Psoas muscle (tissue), 8 donors: ENCODE results near the gene FASLG. TPM values are rescaled to one million over a fixed set of nuclear protein-coding genes. Genes with fewer than 3 reads are reported as not detected.
"Not testable (repeated sequence)": the region's sequence is repeated elsewhere in the genome, so short reads cannot be mapped to it uniquely, and the experiment has no call there.

Experiments
- ATAC-seq, 4 donors: fragments of 200-7000 bp; cut with Tn5 transposase; one replicate each; pipeline ENCODE4 v1.9.1; 2020; ENCODE audit warnings: moderate library complexity in 3 of 4, mild to moderate bottlenecking in 2 of 4
- DNase-seq, 2 donors: peaks; one replicate each; pipeline ENCODE4 v3.0.0-alpha.2; 2020
- H3K27ac ChIP-seq: fragments of 200-600 bp; one replicate; pipeline ENCODE4 v1.8.0; 2022
- H3K27me3 ChIP-seq, 3 donors: fragments of 200-600 bp in 1 of 3; one replicate each; pipeline versions ENCODE4 v1.6.1 to v1.8.0; 2013 to 2022; ENCODE audit warnings: low read length in 2 of 3, mild to moderate bottlenecking in 2 of 3, moderate library complexity in 1 of 3; ENCODE audit not compliant: insufficient read depth in 3 of 3
- H3K36me3 ChIP-seq, 2 donors: fragments of 200-600 bp in 1 of 2; one replicate each; pipeline versions ENCODE4 v1.6.1 to v1.8.0; 2013 to 2022; ENCODE audit warnings: low read depth in 1 of 2, mild to moderate bottlenecking in 1 of 2, moderate library complexity in 1 of 2; ENCODE audit not compliant: insufficient read depth in 1 of 2
- H3K4me1 ChIP-seq: fragments of 200-600 bp; one replicate; pipeline ENCODE4 v1.8.0; 2022
- H3K4me3 ChIP-seq: fragments of 200-600 bp; one replicate; pipeline ENCODE4 v1.8.0; 2022; ENCODE audit warnings: mild to moderate bottlenecking
- H3K9me3 ChIP-seq: fragments of 200-600 bp; one replicate; pipeline ENCODE4 v1.8.0; 2022
- CTCF ChIP-seq: fragments of 200-600 bp; IDR thresholded peaks from one replicate; pipeline ENCODE4 v1.8.0; 2022; ENCODE audit warnings: antibody characterized with exemption
- WGBS, 3 donors: extraction: QIAGEN DNeasy Blood & Tissue Kit; methylation state at CpG; one replicate each; pipeline versions ENCODE4 v1.1.6 to v1.1.7; 2013; 5-methylcytosine and 5-hydroxymethylcytosine counted together
- intact Hi-C, 2 donors: fragments of 100-400 bp; cut with DNase I; formaldehyde crosslinking; loops; one replicate each; pipeline versions ENCODE4 v1.11.0 to v1.14.2; 2022
- polyA plus RNA-seq, 3 donors: library from polyadenylated mRNA; stranded (reverse); fragments of 200-250 nt; gene quantifications; one replicate each; pipeline ENCODE4 v1.2.3, GENCODE V29; 2013
- total RNA-seq, 4 donors: library from RNA; stranded (reverse); fragmentation: NEBNext Ultra II Directional in 2 of 4; extraction: Animal tissue kit (Norgen Biotek cat#: 25700) in 2 of 4; gene quantifications; one replicate each; pipeline versions ENCODE4 v1.2.1 to v1.2.4, GENCODE V29; 2021 to 2023
- donor health status: healthy with polysubstance abuse.
- donor health status: DM: no; HTN: no; CAD: no; lungs with moderate emphysema.
- donor health status: Bipolar disorder and iron deficiency.
- donor health status: healthy.
- donor health status: DM: yes; HTN: yes; CAD: no.
- donor health status: DM: no; HTN: no; CAD: no.
- donor health status: DM: no; HTN: no; CAD: no.
- donor health status: DM: yes; HTN: yes; CAD: no.

Gene FASLG
- total and polyA plus RNA-seq, 7 donors = 0.17 TPM; not detected in 6

GRCh38 chr1:172682812-172683211 lies 23.9 kb downstream of the FASLG start:
- TF ChIP-seq CTCF = no peak
- DNase-seq (no peak), ATAC-seq (no peak)
- Histone ChIP-seq H3K27ac (no peak overlapping the region), H3K27me3 (no peaks in the 10 kb centered on the region), H3K36me3 (no peaks in the 10 kb centered on the region), H3K9me3 (no peaks in the 10 kb centered on the region), H3K4me3 (no peak overlapping the region), H3K4me1 (no peaks in the 10 kb centered on the region)
- intact Hi-C loops = no loop called here
- WGBS, 3 donors = 70 to 82% (median 76%) methylated on average over 3 of the region's 3 CpGs

- ATAC-seq = no peak
- Histone ChIP-seq H3K27me3 (no peaks in the 10 kb centered on the region), H3K36me3 (no peaks in the 10 kb centered on the region), H3K27ac (no peak overlapping the region), H3K9me3 (no peaks in the 10 kb centered on the region), H3K4me1 (no peaks in the 10 kb centered on the region), H3K4me3 (no peak overlapping the region)
- no peak for DNase-seq
- intact Hi-C loops = no loop called here
- TF ChIP-seq CTCF = no peak
- 79 to 90% (median 83%) methylated on average over 1 of the region's 1 CpG for WGBS, 3 donors
Observed at GRCh38 chr1:172686143-172686542, 27.2 kb downstream of the FASLG start.

DNA sequence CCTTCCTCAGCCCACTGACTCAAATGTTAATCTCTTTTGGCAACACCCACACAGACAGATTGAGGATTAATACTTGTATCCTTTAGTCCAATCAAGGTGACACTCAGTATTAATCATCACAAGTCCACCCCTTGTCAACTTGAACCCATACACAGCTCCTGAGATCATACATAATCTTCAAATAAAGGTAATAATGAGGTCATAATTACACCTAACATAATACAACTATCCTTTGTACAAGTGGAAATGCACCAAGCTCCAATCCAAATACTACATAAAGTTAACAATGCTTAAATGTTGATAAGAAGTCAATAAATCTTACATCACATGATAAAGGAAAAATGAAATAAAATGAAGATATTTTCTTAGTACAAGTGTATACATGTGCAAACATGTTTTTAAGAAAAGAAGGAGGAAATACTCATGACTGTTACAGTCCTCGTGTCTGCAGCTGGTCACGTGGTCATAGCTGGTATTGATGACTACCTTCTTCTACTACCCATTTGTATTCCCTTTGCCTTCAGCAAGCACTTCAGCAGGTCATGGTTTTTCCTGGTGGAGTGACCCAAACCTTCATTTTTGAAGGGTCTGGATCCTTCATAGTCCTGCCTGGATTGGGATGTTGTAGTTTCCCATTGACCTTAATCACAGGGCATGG lies 29.7 kb downstream of the FASLG start:
- ATAC-seq, DNase-seq, H3K27ac ChIP-seq, H3K4me3 ChIP-seq, intact Hi-C loops, H3K36me3 ChIP-seq, H3K9me3 ChIP-seq, H3K4me1 ChIP-seq, H3K27me3 ChIP-seq: not testable (repeated sequence)
- 77 to 88% (median 78%) methylated on average over 2 of the region's 2 CpGs for WGBS, 3 donors

- H3K27ac ChIP-seq, H3K36me3 ChIP-seq, ATAC-seq, H3K4me1 ChIP-seq, DNase-seq, H3K4me3 ChIP-seq, H3K27me3 ChIP-seq, intact Hi-C loops, H3K9me3 ChIP-seq: not testable (repeated sequence)
- WGBS, 3 donors = 75 to 80% (median 75%) methylated on average over 1 of the region's 1 CpG
Observed at GRCh38 chr1:172690925-172691324, 32.0 kb downstream of the FASLG start.

DNA sequence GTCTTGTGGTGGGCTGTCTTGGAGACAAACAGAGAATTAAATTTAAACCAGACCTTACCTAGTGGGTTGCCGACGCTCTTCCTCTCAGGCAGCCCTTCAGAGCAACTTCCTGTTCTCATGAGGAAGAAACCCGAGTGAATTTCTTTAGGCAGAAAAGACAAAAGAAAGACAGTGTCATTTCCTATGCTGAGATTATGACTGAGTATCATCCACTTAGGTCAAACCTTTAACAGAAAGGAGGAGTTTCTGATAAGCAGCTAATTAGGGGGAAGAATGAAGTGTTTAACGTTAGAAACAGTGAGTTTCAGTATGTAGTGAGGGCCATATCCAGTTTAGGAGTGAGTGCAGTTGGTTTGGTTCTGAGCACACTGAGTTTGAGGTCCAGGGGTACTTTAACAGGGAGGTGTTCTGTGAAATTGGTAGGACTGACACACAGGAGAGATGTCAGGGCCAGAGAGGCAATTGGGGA lies 38.7 kb downstream of the FASLG start:
- H3K4me3 ChIP-seq = no peak overlapping the region
- 52 to 66% (median 62%) methylated on average over 4 of the region's 4 CpGs for WGBS, 3 donors
- ATAC-seq (no peak), DNase-seq (no peak)
- no peak overlapping the region for H3K27ac ChIP-seq
- H3K4me1 ChIP-seq = peaks cover 4% of the 10 kb centered on the region
- intact Hi-C loops = no loop called here
- TF ChIP-seq CTCF = no peak
- no peaks in the 10 kb centered on the region for H3K27me3 ChIP-seq
- H3K9me3 ChIP-seq = no peaks in the 10 kb centered on the region
- H3K36me3 ChIP-seq = no peaks in the 10 kb centered on the region

- WGBS, 3 donors = 80 to 88% (median 84%) methylated on average over 2 of the region's 2 CpGs
- no peaks in the 10 kb centered on the region for H3K27me3 ChIP-seq
- H3K36me3 ChIP-seq = no peaks in the 10 kb centered on the region
- no peak for TF ChIP-seq CTCF
- intact Hi-C loops = no loop called here
- H3K4me3 ChIP-seq = no peak overlapping the region
- H3K4me1 ChIP-seq = peaks cover 4% of the 10 kb centered on the region
- no peak for DNase-seq
- H3K27ac ChIP-seq = no peak overlapping the region
- no peak for ATAC-seq
- no peaks in the 10 kb centered on the region for H3K9me3 ChIP-seq
Observed at GRCh38 chr1:172698224-172698623, 39.3 kb downstream of the FASLG start.
